NB4 (cell line): ENCODE measurements around the gene CDKN3.
"Not testable (repeated sequence)": the region's sequence is repeated elsewhere in the genome, so short reads cannot be mapped to it uniquely, and the experiment has no call there.

Experiments
- MYC ChIP-seq: IDR thresholded peaks from 2 replicates; pipeline ENCODE4 v1.6.1; 2011; ENCODE audit warnings: low read depth, low read length
- POLR2A ChIP-seq: IDR thresholded peaks from 2 replicates; pipeline ENCODE4 v1.6.1; 2011; ENCODE audit warnings: mild to moderate bottlenecking; ENCODE audit not compliant: insufficient read length; ENCODE audit errors: extremely low read depth
- TF ChIP-seq, protein P1 (sequence below): IDR thresholded peaks from one replicate; pipeline ENCODE4 v1.5.1; 2012; ENCODE audit warnings: low read depth, low read length

DNA sequence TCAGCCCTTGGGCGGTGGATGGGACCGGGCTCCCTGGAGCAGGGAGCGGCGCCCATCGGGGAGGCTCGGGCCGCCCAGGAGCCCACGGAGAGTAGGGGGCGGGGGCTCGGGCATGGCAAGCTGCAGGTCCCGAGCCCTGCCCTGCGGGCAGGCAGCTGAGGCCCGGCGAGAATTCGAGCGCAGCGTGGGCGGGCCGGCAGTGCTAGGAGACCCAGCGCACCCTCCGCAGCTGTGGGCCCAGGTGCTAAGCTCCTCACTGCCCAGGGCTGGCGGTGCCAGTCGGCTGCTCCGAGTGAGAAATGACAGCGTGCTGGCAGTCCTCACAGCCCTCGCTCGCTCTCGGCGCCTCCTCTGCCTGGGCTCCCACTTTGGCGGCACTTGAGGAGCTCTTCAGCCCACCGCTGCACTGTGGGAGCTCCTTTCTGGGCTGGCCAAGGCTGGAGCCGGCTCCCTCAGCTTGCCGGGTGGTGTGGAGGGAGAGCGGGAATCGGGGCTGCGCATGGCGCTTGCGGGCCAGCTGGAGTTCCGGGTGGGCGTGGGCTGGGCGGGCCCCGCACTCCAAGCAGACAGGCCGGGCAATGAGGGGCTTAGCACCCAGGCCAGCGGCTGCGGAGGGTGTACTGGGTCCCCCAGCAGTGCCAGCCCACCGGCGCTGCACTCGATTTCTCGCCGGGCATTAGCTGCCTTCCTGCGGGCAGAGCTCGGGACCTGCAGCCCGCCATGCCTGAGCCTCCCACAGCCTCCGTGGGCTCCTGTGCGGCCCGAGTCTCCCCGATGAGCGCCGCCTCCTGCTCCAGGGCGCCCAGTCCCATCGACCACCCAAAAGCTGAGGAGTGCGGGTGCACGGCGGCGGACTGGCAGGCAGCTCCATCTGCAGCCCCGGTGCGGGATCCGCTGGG lies 3.6 kb upstream of the CDKN3 start:
- TF ChIP-seq, protein P1, sequence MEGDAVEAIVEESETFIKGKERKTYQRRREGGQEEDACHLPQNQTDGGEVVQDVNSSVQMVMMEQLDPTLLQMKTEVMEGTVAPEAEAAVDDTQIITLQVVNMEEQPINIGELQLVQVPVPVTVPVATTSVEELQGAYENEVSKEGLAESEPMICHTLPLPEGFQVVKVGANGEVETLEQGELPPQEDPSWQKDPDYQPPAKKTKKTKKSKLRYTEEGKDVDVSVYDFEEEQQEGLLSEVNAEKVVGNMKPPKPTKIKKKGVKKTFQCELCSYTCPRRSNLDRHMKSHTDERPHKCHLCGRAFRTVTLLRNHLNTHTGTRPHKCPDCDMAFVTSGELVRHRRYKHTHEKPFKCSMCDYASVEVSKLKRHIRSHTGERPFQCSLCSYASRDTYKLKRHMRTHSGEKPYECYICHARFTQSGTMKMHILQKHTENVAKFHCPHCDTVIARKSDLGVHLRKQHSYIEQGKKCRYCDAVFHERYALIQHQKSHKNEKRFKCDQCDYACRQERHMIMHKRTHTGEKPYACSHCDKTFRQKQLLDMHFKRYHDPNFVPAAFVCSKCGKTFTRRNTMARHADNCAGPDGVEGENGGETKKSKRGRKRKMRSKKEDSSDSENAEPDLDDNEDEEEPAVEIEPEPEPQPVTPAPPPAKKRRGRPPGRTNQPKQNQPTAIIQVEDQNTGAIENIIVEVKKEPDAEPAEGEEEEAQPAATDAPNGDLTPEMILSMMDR: not testable (repeated sequence)
- not testable (repeated sequence) for TF ChIP-seq POLR2A, MYC
